ENCODE measurements around the gene KIF24.
"Not testable (repeated sequence)": the region's sequence is repeated elsewhere in the genome, so short reads cannot be mapped to it uniquely, and the experiment has no call there.

The KIF24 gene

DNA sequence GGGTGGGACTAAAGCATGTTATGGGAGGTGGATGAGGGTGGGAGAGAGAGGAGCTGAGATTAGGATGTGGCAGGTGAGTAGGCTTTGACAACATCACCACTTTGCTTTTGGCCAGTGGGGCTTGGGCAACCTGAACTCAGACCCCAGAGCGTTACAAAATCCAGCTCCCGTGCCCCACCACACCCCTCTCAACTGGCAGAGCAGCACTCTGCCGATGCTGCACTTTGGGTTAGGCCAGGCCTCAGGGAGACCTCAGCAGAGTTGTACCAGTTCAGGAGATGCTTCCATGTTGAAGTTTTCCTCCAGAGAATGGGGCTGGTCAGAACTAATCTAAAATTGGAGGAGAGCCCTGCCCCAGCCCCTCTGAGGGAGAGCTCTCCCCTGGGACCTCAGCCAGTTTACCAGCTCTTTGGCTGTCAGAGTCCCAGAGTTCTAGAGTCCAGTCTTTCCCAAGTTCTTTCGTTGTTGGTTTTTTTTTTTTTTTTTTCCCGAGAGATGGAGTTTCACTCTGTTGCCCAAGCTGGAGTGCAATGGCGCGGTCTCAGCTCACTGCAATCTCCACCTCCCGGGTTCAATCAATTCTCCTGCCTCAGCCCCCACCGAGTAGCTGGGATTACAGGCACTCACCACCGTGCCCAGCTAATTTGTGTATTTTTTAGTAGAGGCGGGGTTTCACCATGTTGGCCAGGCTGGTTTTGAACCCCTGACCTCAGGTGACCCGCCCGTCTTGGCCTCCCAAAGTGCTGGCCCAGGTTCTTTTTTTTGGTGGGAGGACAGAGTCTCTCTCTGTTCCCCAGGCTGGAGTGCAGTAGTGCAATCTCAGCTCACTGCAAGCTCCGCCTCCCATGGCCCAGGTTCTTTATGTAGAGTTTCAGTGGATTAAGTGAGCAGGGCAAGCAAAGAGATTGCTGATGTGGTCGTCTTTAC, 18.1 kb upstream of the KIF24 start:
- Histone ChIP-seq H2AFZ (ENCODE audit: low read depth, low read length) (no peak overlapping the region), H3K27me3 (ENCODE audit: insufficient read depth, low read length) (no peaks in the 10 kb centered on the region), H3K36me3 (ENCODE audit: insufficient read depth, low read length) (peaks cover 18% of the 10 kb centered on the region), H3K9me3 (ENCODE audit: low read length) (no peaks in the 10 kb centered on the region), H3K4me3 (ENCODE audit: low read length) (no peak overlapping the region), H3K4me1 (ENCODE audit: insufficient read depth, low read length) (no peaks in the 10 kb centered on the region)

DNA sequence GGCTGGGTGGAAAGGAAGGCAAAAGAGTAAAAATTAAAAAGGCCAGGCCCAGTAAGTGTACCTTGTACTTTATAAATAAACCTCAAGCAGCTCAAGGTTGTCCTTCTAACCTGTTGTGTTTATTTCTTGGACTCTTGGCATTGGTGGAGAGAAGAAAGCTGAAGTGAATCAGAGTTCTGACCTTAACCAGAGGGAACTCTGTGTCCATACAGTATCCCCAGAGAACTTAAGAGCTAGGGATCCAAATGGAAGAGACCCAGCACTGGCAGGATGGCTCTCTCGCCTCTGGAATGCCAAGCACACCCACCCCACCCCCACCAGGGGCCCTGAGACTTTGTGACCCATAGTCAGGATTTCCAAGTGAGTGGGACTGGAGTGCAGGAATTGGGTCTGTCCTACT, 14.5 kb upstream of the KIF24 start:
- peaks cover 43% of the 10 kb centered on the region for H3K36me3 ChIP-seq (ENCODE audit: insufficient read depth, low read length)
- H2AFZ ChIP-seq (ENCODE audit: low read depth, low read length), result no peak overlapping the region
- no peaks in the 10 kb centered on the region for H3K9me3 ChIP-seq (ENCODE audit: low read length)
- H3K27me3 ChIP-seq (ENCODE audit: insufficient read depth, low read length), result no peaks in the 10 kb centered on the region
- H3K4me1 ChIP-seq (ENCODE audit: insufficient read depth, low read length), result no peaks in the 10 kb centered on the region
- no peak overlapping the region for H3K4me3 ChIP-seq (ENCODE audit: low read length)

DNA sequence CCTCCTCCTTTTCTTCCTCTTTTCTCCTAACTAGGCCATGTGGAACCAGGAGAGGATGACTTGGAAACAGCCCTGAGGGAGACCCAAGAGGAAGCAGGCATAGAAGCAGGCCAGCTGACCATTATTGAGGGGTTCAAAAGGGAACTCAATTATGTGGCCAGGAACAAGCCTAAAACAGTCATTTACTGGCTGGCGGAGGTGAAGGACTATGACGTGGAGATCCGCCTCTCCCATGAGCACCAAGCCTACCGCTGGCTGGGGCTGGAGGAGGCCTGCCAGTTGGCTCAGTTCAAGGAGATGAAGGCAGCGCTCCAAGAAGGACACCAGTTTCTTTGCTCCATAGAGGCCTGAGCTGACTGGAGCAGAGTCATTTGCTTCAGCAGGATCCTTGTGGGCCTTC, 14.0 kb upstream of the KIF24 start:
- no peaks in the 10 kb centered on the region for H3K9me3 ChIP-seq (ENCODE audit: low read length)
- H3K4me1 ChIP-seq (ENCODE audit: insufficient read depth, low read length), result no peaks in the 10 kb centered on the region
- no peak overlapping the region for H2AFZ ChIP-seq (ENCODE audit: low read depth, low read length)
- peaks cover 46% of the 10 kb centered on the region for H3K36me3 ChIP-seq (ENCODE audit: insufficient read depth, low read length)
- no peak overlapping the region for H3K4me3 ChIP-seq (ENCODE audit: low read length)
- H3K27me3 ChIP-seq (ENCODE audit: insufficient read depth, low read length), result no peaks in the 10 kb centered on the region

DNA sequence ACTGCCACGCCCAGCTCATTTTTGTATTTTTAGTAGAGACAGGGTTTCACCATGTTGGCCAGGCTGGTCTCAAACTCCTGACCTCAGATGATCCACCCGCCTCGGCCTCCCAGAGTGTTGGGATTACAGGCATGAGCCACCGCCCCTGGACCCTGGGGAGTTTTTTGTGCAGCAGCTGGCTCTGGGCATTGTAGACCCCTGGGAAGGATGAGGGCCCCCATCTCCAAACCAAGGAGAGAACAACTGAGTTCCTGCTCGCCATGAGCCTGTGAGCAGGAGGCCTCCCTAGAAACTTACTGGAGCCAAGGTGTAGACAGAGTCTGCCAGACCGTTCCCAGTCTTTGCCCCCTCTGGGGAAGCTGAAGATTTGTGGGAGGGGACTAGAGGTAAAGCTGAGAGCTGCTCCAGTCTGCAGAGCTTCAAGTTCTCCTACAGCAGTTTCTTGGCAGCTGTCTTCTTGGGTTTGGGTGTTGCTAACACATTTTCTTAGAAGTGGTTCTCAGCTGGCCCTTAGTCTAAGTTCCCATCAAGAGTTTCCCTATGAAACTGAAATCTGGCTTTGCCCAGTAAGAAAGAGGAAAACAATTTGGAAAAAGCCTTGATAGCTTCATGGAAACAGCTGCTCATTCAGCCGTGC, 12.7 kb upstream of the KIF24 start:
- no peak overlapping the region for H2AFZ ChIP-seq (ENCODE audit: low read depth, low read length)
- no peaks in the 10 kb centered on the region for H3K27me3 ChIP-seq (ENCODE audit: insufficient read depth, low read length)
- H3K9me3 ChIP-seq (ENCODE audit: low read length), result no peaks in the 10 kb centered on the region
- no peak overlapping the region for H3K4me3 ChIP-seq (ENCODE audit: low read length)
- no peaks in the 10 kb centered on the region for H3K4me1 ChIP-seq (ENCODE audit: insufficient read depth, low read length)
- H3K36me3 ChIP-seq (ENCODE audit: insufficient read depth, low read length), result peaks cover 50% of the 10 kb centered on the region

DNA sequence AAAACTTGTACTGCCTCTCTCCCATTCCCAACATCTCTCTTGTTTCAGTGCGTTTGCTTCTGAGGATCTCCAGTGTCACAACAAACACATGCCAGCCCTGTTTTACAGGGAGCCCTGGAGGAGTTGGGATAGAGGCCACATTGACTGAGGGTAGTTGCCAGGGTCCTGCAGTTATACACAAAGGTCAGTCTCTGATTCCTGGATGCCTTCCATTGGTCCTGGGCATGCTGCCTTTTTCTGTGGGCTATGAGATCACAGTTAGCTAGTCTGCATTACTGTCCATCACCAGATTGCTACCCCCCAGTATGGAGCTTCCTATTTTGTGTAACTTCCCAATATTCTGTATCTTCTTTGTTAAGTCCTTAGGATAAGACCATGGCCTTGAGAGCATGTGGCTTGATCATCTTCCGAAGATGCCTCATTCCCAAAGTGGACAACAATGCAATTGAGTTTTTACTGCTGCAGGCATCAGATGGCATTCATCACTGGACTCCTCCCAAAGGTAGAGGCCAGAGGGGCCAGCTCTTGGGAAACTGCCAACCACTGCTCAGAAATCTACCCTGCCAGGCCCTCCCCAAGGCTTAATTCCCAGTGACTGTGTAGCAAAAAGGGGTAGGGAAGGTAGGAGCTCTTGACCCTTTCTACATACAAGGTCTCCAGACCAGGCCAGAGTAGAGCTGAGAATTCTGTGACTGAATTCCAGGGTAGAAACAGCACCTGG, 9.8 kb upstream of the KIF24 start:
- Histone ChIP-seq H3K36me3 (ENCODE audit: insufficient read depth, low read length) (peaks cover 46% of the 10 kb centered on the region), H3K27me3 (ENCODE audit: insufficient read depth, low read length) (no peaks in the 10 kb centered on the region), H2AFZ (ENCODE audit: low read depth, low read length) (no peak overlapping the region), H3K9me3 (ENCODE audit: low read length) (no peaks in the 10 kb centered on the region), H3K4me1 (ENCODE audit: insufficient read depth, low read length) (peaks cover 16% of the 10 kb centered on the region), H3K4me3 (ENCODE audit: low read length) (no peak overlapping the region)

DNA sequence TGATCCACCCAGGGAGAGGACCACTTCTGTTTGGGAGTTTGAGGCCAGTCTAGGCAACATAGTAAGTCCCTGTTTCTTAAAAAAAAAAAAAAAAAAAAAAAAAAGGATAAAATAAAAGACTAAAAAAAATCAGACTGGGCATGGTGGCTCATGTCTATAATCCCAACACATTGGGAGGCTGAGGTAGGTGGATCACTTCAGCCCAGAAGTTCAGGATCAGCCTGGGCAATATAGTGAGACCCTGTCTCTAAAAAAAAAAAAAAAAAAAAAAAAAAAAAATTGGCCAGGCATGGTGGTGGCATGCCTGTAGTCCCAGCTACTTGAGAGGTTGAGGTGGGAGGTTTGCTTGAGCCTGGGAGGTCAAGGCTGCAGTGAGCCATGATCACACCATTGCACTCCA, 9.0 kb upstream of the KIF24 start:
- H3K4me3 ChIP-seq (ENCODE audit: low read length); H3K9me3 ChIP-seq (ENCODE audit: low read length); H3K27me3 ChIP-seq (ENCODE audit: insufficient read depth, low read length); H2AFZ ChIP-seq (ENCODE audit: low read depth, low read length): not testable (repeated sequence)
- peaks cover 24% of the 10 kb centered on the region for H3K4me1 ChIP-seq (ENCODE audit: insufficient read depth, low read length)
- peaks cover 39% of the 10 kb centered on the region for H3K36me3 ChIP-seq (ENCODE audit: insufficient read depth, low read length)

DNA sequence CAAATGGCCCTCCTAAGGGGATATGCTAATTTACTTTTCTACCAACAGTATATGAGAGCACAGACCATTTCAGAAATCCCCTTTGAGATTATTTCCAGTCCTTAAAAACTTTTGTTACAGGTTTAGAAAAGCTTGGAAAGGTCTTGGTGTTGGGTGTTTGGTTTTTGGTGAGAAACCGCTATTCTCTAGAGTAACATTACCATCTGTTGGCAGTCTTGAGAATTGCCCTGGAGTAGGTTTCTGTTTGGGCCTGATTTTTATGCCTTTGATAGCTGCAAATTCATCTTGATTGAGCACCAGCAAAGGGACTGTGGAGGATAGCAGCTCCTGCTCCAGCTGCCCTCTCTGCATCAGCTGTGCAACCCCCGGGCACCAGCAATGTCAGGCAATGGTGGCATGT, 8.3 kb upstream of the KIF24 start:
- Histone ChIP-seq H3K36me3 (ENCODE audit: insufficient read depth, low read length) (peaks cover 33% of the 10 kb centered on the region), H2AFZ (ENCODE audit: low read depth, low read length) (no peak overlapping the region), H3K27me3 (ENCODE audit: insufficient read depth, low read length) (no peaks in the 10 kb centered on the region), H3K4me3 (ENCODE audit: low read length) (no peak overlapping the region), H3K9me3 (ENCODE audit: low read length) (no peaks in the 10 kb centered on the region), H3K4me1 (ENCODE audit: insufficient read depth, low read length) (peaks cover 31% of the 10 kb centered on the region)

DNA sequence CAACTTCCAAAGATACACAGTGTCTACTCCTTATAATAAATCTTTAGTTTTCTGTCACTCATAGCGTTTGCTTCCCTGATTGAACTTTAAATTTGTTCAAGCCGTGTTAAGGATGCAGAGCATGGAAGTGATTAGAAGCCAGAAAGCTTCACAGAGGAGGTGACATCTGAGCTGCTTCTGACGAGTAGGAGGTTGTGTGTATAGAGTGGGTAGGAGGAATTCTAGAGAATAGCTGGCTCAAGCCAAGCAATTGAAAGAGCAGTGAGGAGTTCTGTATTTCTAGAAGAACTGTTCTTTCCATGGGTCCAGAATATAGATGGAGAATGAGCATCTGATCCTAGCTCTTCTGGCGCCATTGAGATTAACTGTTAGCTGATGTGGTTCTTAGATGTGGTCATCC, 6.3 kb upstream of the KIF24 start:
- Histone ChIP-seq H3K9me3 (ENCODE audit: low read length) (no peaks in the 10 kb centered on the region), H3K27me3 (ENCODE audit: insufficient read depth, low read length) (no peaks in the 10 kb centered on the region), H2AFZ (ENCODE audit: low read depth, low read length) (no peak overlapping the region), H3K4me3 (ENCODE audit: low read length) (no peak overlapping the region), H3K36me3 (ENCODE audit: insufficient read depth, low read length) (peaks cover 19% of the 10 kb centered on the region), H3K4me1 (ENCODE audit: insufficient read depth, low read length) (peaks cover 39% of the 10 kb centered on the region)

DNA sequence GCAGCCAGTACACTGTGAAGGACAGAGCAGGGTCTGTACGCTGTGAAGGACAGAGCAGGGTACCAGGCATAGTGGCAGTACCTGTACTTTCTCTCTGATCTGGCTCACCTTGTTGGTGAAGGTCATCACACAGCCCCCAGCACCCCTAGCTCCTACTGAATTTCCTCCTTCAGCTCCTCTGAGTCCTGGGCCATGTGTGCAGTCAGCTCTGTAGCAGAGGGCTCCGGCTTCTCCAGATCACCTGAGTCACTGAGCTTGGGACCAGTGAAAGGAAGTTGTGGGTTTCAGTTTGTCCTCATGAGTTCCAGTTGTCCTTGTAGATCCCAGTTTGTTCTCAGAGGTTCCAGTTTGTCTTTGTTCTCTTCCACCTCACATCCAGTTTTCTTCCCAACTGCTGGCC, 5.8 kb upstream of the KIF24 start:
- Histone ChIP-seq H3K4me1 (ENCODE audit: insufficient read depth, low read length) (peaks cover 41% of the 10 kb centered on the region), H3K9me3 (ENCODE audit: low read length) (no peaks in the 10 kb centered on the region), H2AFZ (ENCODE audit: low read depth, low read length) (no peak overlapping the region), H3K27me3 (ENCODE audit: insufficient read depth, low read length) (no peaks in the 10 kb centered on the region), H3K4me3 (ENCODE audit: low read length) (no peak overlapping the region), H3K36me3 (ENCODE audit: insufficient read depth, low read length) (peaks cover 15% of the 10 kb centered on the region)

DNA sequence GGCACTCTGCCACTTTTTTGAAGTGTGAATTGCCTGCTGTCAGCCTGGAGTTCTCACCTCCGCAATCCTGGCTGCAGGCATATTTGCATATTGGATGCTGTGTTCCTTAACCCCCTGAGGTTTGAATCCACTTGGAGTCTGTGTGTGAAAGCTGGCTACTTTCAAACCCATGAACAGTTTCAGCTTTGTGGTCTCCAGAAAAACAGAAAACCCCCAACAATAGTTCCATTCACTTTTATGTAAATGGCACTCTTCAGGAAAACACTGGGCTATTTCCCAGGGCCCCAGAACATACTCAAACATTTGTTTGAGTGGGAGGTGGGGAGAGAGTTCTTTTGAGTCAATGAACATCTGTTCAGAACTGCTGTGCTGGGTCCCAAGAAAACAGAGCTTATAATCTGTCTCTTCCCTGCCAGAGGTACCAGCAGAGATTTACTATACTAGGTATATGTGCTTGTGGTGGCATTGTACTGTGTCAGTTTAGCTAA, 5.3 kb upstream of the KIF24 start:
- peaks cover 41% of the 10 kb centered on the region for H3K4me1 ChIP-seq (ENCODE audit: insufficient read depth, low read length)
- no peaks in the 10 kb centered on the region for H3K9me3 ChIP-seq (ENCODE audit: low read length)
- H3K4me3 ChIP-seq (ENCODE audit: low read length), result no peak overlapping the region
- no peak overlapping the region for H2AFZ ChIP-seq (ENCODE audit: low read depth, low read length)
- peaks cover 14% of the 10 kb centered on the region for H3K36me3 ChIP-seq (ENCODE audit: insufficient read depth, low read length)
- no peaks in the 10 kb centered on the region for H3K27me3 ChIP-seq (ENCODE audit: insufficient read depth, low read length)

DNA sequence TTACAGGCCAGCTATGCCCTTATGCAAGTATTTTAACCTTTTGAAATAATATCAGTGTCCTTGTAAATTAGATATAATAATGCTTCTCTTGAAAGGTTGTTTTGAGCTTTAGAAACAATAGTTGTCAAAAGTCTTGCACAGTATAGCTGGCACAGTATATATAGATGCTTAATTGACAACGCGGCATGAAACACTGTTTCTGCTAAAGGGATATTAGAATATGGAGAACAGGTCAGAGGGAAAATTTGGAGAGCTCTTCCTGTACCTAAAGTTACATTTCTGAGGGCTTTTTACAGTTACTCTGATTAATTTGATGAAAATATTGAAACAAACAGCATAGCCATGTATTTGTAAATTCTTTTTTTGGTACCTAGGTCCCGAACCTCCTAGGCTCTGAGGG, 4.8 kb upstream of the KIF24 start:
- H3K36me3 ChIP-seq (ENCODE audit: insufficient read depth, low read length), result peaks cover 9% of the 10 kb centered on the region
- no peak overlapping the region for H2AFZ ChIP-seq (ENCODE audit: low read depth, low read length)
- H3K9me3 ChIP-seq (ENCODE audit: low read length), result no peaks in the 10 kb centered on the region
- no peak overlapping the region for H3K4me3 ChIP-seq (ENCODE audit: low read length)
- H3K4me1 ChIP-seq (ENCODE audit: insufficient read depth, low read length), result peaks cover 41% of the 10 kb centered on the region
- no peaks in the 10 kb centered on the region for H3K27me3 ChIP-seq (ENCODE audit: insufficient read depth, low read length)

DNA sequence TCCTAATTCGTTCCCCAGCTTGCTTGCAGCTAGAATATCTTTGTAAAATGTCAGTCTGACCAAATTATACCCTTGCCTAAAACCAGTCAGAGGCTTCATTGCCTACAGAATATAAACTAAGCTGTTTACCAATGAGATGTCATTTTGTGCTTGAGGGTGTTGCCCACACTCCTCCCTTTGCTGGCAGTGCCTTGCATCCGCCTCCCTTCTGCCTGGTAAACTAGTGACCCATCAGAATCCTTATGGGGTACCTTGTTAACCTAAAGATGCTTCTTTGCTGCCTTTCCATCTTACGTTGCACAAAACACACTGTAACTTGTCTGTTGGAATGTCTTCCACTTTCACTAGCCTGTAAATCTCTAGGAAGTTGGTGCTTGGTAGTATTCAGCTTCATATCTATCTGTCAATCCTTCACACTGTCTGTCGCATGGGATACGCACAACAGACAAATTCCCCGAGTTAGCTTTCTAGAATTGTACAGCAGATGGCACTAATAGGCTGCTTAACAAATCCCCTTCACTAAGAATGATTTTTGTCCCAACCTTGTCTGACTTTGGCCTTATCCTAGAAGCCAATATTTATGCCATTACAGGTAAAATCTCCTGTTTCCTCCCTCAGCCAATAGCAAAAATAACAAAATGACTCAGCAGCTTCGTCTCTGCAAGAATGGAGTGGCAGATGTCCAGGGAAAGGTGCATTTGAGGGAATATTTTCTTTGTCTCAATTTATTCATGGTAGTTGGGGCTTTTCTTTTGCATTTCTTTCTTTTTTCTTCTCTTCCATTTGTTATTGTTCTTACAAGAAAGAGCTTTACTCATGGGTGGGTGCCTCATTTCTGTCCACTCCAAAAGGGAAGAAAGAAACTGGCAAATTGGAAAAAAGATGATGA, 3.3 kb upstream of the KIF24 start:
- peaks cover 49% of the 10 kb centered on the region for H3K4me1 ChIP-seq (ENCODE audit: insufficient read depth, low read length)
- no peak overlapping the region for H3K4me3 ChIP-seq (ENCODE audit: low read length)
- H3K27me3 ChIP-seq (ENCODE audit: insufficient read depth, low read length), result no peaks in the 10 kb centered on the region
- H2AFZ ChIP-seq (ENCODE audit: low read depth, low read length), result no peak overlapping the region
- H3K9me3 ChIP-seq (ENCODE audit: low read length), result no peaks in the 10 kb centered on the region
- peaks cover under 1% of the 10 kb centered on the region for H3K36me3 ChIP-seq (ENCODE audit: insufficient read depth, low read length)

Measured in neuron (in vitro differentiated cells).